ENCODE measurements around the gene TMEM51.
"Not testable (repeated sequence)": the region's sequence is repeated elsewhere in the genome, so short reads cannot be mapped to it uniquely, and the experiment has no call there.

DNA sequence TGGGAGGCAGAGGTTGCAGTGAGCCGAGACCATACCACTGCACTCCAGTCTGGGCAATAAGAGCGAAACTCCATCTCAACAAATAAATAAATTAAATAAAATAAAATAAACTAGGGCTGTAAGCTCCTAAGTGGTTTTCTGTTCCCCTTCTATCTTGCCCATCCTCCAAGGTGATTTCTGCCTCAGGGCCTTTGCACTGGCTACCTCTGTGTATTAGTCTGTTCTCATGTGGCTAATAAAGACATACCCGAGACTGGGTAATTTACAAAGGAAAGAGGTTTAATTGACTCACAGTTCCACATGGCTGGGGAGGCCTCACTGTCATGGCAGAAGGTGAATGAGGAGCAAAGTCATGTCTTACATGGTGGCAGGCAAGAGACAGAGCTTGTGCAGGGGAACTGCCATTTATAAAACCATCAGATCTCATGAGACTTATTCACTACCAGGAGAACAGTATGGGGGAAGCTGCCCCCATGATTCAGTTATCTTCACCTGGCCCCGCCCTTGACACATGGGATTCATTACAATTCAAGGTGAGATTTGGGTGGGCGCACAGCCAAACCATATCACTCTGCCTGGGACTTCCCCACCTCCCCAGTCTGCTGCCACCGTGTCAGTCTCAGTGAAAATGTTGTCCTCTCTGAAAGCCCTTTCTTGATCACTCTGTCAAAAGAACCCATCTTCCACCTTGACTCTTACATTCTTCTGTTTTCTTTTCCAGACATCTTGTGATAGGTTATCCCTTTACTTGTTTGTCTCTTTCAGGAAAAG lies 22.0 kb downstream of the TMEM51 start:
- not testable (repeated sequence) for TF ChIP-seq ESRRA, KAT7 (CRISPR knock-in tag; IDR thresholded peaks at IDR 0.05; ENCODE audit: borderline replicate concordance)
- TF ChIP-seq, protein P1, sequence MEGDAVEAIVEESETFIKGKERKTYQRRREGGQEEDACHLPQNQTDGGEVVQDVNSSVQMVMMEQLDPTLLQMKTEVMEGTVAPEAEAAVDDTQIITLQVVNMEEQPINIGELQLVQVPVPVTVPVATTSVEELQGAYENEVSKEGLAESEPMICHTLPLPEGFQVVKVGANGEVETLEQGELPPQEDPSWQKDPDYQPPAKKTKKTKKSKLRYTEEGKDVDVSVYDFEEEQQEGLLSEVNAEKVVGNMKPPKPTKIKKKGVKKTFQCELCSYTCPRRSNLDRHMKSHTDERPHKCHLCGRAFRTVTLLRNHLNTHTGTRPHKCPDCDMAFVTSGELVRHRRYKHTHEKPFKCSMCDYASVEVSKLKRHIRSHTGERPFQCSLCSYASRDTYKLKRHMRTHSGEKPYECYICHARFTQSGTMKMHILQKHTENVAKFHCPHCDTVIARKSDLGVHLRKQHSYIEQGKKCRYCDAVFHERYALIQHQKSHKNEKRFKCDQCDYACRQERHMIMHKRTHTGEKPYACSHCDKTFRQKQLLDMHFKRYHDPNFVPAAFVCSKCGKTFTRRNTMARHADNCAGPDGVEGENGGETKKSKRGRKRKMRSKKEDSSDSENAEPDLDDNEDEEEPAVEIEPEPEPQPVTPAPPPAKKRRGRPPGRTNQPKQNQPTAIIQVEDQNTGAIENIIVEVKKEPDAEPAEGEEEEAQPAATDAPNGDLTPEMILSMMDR (IDR thresholded peaks at IDR 0.05), result not testable (repeated sequence)
